NCI-H1105 treated with DMSO at 0.1 percent for 48 hours (cell line): Measurements from ENCODE around the gene TNNI3K.

Experiments used
- DNase-seq: peaks from one replicate; lab custom pipeline; 2025; lab: John Stamatoyannopoulos, UW

Gene TNNI3K

DNA sequence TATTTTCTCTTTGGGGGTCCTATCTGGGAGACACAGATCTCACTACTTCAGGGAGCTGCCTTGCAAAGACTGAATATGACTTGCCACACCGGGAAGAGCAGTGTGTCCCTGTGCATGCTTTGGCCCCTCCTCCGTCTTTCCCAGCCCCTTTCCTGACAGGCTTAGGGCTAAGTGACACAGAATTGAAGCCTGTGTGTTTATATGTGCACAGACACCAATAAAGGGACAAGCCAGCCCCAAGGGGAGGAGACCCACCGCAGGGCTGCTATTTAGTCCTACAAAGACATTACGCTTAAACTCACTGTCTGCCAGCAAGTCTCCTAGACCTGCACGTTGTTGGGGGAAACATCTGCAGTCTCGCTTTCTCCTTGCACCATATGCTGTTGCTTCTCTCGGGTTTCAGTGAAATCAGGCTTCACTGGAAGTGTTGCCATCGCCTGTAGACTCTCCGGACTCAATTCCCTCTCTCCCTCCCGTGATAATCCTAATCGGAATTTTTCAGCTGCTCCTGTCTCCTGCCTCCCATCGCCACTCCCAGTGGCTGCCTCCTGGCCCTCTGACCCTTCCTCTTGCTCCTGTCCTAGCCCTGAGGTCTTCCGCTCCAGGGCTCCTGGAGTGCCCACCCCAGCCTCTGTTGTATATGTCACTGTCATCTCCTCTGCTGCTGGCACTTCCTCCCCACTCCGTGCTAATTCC lies 335.8 kb downstream of the TNNI3K start:
- no peak for DNase-seq

DNA sequence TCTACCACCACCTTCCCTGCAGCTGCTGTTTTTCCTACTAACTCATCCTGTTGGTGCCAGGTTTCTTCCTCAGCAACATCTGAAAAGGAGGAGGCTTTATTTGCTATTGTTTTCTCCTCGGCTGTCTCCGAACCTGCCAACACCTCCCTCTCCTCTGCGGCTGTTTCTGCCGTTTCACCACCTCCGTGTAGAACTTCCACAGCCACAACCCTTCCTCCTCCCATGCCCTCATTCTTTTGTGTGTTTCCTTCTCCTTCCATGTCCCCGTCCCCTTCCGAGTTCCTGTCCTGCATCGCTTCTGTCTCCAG lies 336.3 kb downstream of the TNNI3K start:
- DNase-seq: no peak

DNA sequence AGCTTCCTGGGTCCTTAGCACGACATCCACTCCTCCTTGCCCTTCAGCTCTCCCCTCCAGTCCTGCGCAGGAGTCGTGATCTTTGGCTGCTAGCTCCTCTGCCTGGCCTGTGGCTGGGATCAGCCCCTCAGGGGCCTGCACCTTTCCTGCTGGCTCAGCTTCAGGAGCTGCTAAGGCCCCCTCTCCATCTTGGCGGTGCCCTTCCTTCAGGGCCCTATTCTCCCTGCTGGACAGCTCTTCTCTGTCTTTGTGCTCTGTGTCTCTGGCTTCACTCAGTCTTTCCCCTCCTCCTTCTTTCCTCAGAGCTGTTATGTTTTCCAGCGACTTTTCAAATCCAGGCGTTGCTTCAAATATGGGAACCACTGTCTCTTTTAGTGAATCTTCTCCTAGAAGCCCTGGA lies 336.7 kb downstream of the TNNI3K start:
- DNase-seq: no peak

DNA sequence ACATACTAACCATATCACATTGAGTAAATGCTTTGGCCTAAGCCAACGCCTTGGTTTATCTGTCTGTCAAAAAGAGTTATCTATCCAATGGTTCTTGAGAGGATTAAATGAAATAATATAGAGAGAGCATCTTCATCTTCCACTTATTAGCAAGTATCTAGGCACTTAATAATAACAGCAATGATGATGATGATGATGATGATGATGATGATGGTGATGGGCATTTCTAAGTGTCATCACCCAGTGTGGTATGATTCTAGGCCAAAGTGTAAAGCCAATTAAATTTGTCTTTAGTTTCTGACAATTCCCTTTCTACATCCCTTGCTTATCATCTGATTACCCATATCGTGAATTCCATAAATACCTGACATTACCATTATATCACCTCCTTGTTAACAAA lies 342.9 kb downstream of the TNNI3K start:
- no peak for DNase-seq

DNA sequence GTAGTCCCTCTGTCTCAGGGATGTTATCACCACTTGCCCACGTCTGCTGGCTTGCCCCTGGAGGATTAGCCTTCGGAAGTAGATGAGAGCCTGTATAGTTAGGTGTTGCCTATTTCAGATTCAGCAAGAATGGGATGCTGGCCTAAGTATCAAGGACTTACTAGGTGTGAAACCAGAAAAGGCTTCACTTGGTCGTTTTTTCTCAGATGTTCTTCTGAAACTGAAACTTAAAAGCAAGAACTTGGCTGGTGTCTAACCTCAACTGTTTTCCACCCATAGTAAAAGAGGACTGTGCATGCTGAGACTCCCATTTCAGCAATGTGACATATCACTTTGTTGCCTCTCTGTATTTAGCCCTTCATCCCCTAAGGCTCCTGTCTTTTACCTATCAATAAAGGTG lies 344.2 kb downstream of the TNNI3K start:
- DNase-seq: no peak

DNA sequence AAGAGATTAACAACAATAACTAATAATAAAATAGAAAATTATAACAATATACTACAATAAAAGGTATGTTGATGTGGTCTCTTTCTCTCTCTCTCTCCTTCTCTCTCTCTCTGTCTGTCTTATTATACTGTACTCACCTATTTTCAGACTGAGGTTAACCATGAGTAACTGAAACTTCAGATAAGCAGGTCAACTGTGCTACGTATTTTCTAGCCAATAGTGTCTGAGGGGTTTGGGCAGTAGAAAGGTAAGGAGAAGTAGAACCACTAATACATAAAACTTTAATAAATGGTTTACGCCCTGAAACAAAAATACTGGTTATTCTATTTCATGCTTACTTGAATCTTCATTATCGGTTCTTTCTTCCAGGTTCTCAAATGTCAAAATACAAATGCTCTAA lies 348.2 kb downstream of the TNNI3K start:
- DNase-seq: no peak

DNA sequence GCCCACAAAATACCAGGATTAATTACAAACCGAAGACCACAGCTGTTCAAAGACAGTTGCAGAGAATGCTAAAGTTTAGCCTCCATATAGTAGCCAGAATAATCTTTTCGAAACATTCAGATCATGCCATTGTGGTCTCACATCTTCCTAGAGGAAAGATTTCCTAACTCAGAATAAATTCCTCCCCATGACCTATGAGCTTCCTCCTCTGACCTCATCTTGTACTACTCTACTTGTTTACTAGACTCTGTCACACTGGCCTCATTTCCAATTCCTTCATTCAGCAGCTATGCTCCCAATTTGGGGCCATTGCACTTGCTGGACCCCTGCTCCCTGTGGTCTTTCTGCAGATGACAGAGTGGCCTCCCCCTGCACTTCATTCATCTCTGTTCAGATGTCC lies 349.0 kb downstream of the TNNI3K start:
- DNase-seq: no peak

DNA sequence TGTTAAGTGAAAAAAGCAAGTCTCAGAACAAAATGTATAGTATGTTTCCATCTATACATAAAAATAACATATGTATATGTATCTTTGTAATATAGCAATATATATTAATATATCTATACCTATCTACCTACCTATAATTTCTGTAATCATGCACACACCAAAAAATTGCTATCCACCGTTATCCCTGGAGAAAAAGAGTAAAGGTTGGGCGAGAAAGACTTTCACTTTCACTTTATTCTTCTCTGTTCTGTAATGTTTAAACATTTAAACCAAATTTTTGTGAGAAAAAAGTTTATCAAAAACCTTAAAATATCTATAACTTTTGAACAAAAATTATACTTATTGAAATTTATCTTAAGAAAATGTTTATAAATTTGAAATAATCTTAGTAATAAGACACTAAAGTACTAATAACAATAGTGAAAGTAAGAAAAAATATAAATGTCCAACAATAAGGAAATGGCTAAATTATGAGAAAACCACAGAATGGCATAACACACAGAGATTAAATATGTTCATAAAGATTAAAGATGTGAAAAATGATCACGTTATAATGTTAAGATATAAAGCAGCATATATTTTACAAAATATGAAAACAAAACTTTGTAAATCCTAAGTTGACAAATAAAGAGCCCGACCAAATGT lies 351.2 kb downstream of the TNNI3K start:
- DNase-seq: no peak

DNA sequence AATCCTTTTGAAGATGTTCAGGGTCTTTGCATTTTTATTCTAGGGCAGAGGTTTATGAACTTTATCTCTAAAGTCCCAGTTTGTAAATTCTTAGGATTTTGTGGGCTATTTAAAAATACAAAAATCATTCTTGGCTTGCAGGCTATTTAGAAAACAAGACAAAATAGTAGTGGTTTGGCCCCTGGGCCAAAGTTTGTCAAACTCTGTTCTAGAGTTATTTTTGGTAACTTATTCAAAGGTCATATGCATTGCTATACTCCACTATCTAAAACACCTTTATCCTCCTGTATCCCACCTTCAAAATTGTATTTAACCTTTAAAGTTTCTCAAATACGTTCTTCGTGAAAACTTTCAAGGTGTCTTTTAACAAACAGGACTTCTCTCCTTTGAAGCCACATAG lies 352.7 kb downstream of the TNNI3K start:
- DNase-seq: no peak

DNA sequence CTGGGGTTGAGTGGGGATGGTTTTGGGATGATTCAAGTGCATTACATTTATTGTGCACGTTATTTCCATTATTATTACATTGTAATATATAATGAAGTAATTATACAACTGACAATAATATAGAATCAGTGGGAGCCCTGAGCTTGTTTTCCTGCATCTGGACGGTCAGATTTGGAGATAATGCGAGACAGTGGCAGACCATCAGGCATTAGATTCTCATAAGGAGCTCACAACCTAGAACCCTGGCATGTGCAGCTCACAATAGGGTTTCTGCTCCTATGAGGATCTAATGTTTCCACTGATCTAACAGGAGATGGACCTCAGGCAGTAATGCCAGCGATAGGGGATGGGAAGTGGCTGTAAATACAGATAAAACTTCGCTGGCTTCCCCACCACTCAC lies 355.1 kb downstream of the TNNI3K start:
- DNase-seq: no peak

DNA sequence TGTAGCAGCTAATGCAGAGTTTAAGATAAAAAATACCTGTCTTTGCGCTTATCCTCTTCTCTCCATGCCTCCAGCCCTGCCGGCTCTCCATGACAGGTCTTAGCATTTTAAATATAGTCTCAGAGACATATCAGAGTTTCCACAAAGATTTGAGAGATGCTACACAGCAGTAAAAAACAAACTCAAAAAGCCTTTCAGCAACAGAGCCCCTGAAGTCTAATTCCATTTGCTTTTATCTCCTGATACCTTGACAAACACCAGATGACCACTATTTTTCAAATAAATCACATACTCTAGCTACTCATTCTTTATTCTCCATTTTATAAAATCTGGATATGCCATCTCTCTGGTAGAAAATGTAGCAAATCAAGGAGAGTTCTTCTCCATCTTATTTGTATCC lies 356.8 kb downstream of the TNNI3K start:
- DNase-seq: no peak

DNA sequence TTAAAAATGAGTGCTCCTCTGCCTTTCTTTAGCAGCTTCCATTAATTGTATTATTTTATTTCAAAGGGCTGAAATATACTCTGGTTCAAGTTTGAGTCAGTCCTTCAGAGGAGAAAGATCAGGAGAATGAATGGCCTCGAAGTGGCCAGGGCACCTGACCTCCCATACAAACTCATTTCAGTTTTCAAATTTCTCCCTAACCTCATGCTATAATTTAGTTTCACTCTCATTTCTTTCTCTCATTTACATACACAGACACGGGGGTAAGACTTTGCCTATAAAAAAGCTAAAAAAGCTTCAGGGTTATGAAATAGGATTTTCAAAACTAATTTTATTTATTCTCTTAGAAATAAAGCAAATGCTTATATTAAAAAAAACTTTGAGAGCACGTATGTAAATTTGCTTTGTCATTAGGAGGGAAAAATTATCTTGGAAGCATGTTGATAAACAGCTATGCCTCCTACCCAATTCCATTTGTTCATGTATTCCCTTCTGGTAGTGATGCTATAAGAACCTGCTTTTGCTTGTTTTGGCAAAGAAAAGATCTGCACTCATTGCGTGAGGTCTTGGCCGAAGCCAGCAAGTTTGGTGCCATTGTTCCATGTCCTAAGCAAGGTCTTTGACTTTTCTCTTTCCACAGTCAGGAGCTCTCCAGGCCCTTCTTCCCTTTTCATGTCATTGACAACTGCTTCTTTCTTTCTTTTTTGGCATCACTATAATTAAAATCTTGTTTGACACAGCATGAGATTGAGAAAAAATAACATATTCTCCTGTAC lies 357.6 kb downstream of the TNNI3K start:
- no peak for DNase-seq
